Trophoblast cell (in vitro differentiated cells and primary cell): ENCODE measurements around the gene KIF3C.
"Not testable (repeated sequence)": the region's sequence is repeated elsewhere in the genome, so short reads cannot be mapped to it uniquely, and the experiment has no call there.

Source experiments
- DNase-seq, 2 donors: peaks; one replicate each; pipeline ENCODE4 v3.0.0-alpha.2; 2016
- H2AFZ ChIP-seq: 2 replicates; pipeline ENCODE4 v1.6.1; 2013; ENCODE audit warnings: low read length, moderate library complexity, mild to moderate bottlenecking; ENCODE audit not compliant: insufficient read depth, poor library complexity
- H2AK5ac ChIP-seq: 2 replicates; pipeline ENCODE4 v1.6.1; 2013; ENCODE audit warnings: mild to moderate bottlenecking, low read length
- H2BK120ac ChIP-seq: 2 replicates; pipeline ENCODE4 v1.6.1; 2013; ENCODE audit warnings: low read length, mild to moderate bottlenecking, moderate library complexity; ENCODE audit not compliant: insufficient read depth, poor library complexity
- H2BK12ac ChIP-seq: 2 replicates; pipeline ENCODE4 v1.6.1; 2013; ENCODE audit warnings: mild to moderate bottlenecking, low read length, moderate library complexity
- H2BK5ac ChIP-seq: 2 replicates; pipeline ENCODE4 v1.6.1; 2013; ENCODE audit warnings: low read length, low read depth, moderate library complexity, mild to moderate bottlenecking; ENCODE audit not compliant: poor library complexity
- H3K14ac ChIP-seq: 2 replicates; pipeline ENCODE4 v1.6.1; 2013; ENCODE audit warnings: mild to moderate bottlenecking, low read length
- H3K18ac ChIP-seq: 2 replicates; pipeline ENCODE4 v1.6.1; 2013; ENCODE audit warnings: mild to moderate bottlenecking, low read length
- H3K23ac ChIP-seq: 2 replicates; pipeline ENCODE4 v1.6.1; 2013; ENCODE audit warnings: low read length
- H3K27ac ChIP-seq: 2 replicates; pipeline ENCODE4 v1.5.1; 2013; ENCODE audit warnings: low read depth, mild to moderate bottlenecking, inconsistent platforms, low read length, moderate library complexity
- H3K27me3 ChIP-seq: 2 replicates; pipeline ENCODE4 v1.6.1; 2013; ENCODE audit warnings: inconsistent platforms, mild to moderate bottlenecking, low read length, moderate library complexity; ENCODE audit not compliant: insufficient read depth
- H3K36me3 ChIP-seq, 2 experiments: 1 replicate in 1 of 2; 2 replicates in 1 of 2; pipeline ENCODE4 v1.6.1; 2013; ENCODE audit warnings: low read length in 2 of 2, mild to moderate bottlenecking in 2 of 2, moderate library complexity in 1 of 2; ENCODE audit not compliant: insufficient read depth in 2 of 2, control insufficient read depth in 1 of 2
- H3K4ac ChIP-seq: 2 replicates; pipeline ENCODE4 v1.6.1; 2013; ENCODE audit warnings: low read depth, mild to moderate bottlenecking, low read length, moderate library complexity
- H3K4me1 ChIP-seq, 2 experiments: 1 replicate in 1 of 2; 2 replicates in 1 of 2; pipeline ENCODE4 v1.6.1; 2013; ENCODE audit warnings: low read length in 2 of 2, mild to moderate bottlenecking in 2 of 2, moderate library complexity in 1 of 2; ENCODE audit not compliant: insufficient read depth in 2 of 2, control insufficient read depth in 1 of 2
- H3K4me2 ChIP-seq: 2 replicates; pipeline ENCODE4 v1.6.1; 2013; ENCODE audit warnings: inconsistent platforms, mild to moderate bottlenecking, low read length, moderate library complexity
- H3K4me3 ChIP-seq: 2 replicates; pipeline ENCODE4 v1.5.1; 2013; ENCODE audit warnings: mild to moderate bottlenecking, low read depth, low read length, inconsistent platforms
- H3K79me1 ChIP-seq: one replicate; pipeline ENCODE4 v1.6.1; 2013; ENCODE audit warnings: low read length
- H3K79me2 ChIP-seq: 2 replicates; pipeline ENCODE4 v1.6.1; 2013; ENCODE audit warnings: low read length, mild to moderate bottlenecking; ENCODE audit not compliant: control insufficient read depth, insufficient read depth, poor library complexity
- H3K9ac ChIP-seq: 2 replicates; pipeline ENCODE4 v1.6.1; 2013; ENCODE audit warnings: mild to moderate bottlenecking, low read length
- H3K9me3 ChIP-seq: 2 replicates; pipeline ENCODE4 v1.6.1; 2013; ENCODE audit warnings: low read depth, mild to moderate bottlenecking, control low read depth, inconsistent platforms, low read length; ENCODE audit not compliant: insufficient read depth
- H4K12ac ChIP-seq: 2 replicates; pipeline ENCODE4 v1.6.1; 2013; ENCODE audit warnings: low read depth, mild to moderate bottlenecking, low read length, moderate library complexity
- H4K8ac ChIP-seq: 2 replicates; pipeline ENCODE4 v1.6.1; 2013; ENCODE audit warnings: low read depth, mild to moderate bottlenecking, low read length, moderate library complexity
- H4K91ac ChIP-seq: one replicate; pipeline ENCODE4 v1.6.1; 2013; ENCODE audit warnings: low read depth, mild to moderate bottlenecking, low read length, moderate library complexity
- WGBS: extraction: QIAGEN DNeasy Blood & Tissue Kit; methylation state at CpG from one replicate; pipeline ENCODE4 v1.1.7; 2013; ENCODE audit warnings: missing lambda C conversion rate; ENCODE audit not compliant: insufficient read length, insufficient coverage; ENCODE audit errors: extremely low coverage; 5-methylcytosine and 5-hydroxymethylcytosine counted together

Gene KIF3C

GRCh38 chr2:26020231-26020640 is 37.9 kb upstream of the KIF3C start:
- Histone ChIP-seq H3K4ac (no peak overlapping the region), H3K9me3 (no peaks in the 10 kb centered on the region), H3K9ac (no peak overlapping the region), H2AFZ (no peak overlapping the region), H3K4me2 (no peak overlapping the region), H3K27me3 (no peaks in the 10 kb centered on the region), H2BK12ac (no peak overlapping the region), H4K91ac (no peak overlapping the region), H2BK120ac (no peak overlapping the region), H3K18ac (no peak overlapping the region), H3K36me3 (no peaks in the 10 kb centered on the region), H3K27ac (no peak overlapping the region), H4K12ac (no peak overlapping the region), H3K4me1 (peaks cover 5 to 9% of the 10 kb centered on the region in 2 experiments), H2AK5ac (no peak overlapping the region), H4K8ac (no peak overlapping the region), H3K79me2 (no peaks in the 10 kb centered on the region), H2BK5ac (no peak overlapping the region), H3K4me3 (no peak overlapping the region), H3K14ac (no peak overlapping the region), H3K23ac (no peak overlapping the region), H3K79me1 (no peaks in the 10 kb centered on the region)
- WGBS, result no CpG with 5 or more reads among the region's 4 CpGs
- no peak for DNase-seq

DNA sequence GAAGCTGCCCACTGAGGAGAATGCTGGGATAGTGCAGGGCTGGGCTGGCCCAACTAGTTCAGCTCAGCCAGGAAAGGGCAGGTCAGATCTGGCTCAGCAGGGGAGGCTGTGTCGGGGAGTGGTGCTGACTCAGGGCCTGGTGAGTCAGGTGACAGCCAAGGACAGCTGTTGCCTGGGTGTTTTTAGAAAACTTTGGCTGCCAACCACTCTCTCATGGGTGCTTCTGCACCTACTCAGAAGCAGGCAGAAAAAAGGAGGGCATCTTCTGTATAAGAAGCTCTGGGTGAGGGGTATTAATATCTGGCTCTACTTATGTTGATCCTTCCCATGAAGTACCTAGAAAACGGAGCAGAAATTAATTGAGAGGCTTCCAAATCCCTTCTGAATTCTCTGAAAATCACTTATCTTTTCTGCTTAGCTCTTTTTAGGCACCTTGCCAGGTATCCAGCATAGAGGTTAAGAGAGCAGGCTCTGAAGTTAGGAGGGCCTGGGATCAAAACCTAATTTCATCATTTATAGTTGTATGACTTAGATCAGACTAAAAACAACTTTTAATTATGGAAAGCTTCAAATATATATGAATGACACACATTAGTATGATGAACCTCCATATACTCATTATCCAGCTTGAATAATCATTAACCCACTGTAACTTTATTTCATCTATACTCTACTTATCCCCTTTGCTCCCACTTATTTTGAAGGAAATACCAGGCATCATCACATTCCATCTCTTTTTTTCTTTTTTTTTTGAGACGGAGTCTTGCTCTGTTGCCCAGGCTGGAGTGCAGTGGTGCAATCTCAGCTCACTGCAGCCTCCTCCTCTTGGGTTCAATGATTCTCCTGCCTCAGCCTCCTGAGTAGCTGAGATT is 36.1 kb upstream of the KIF3C start:
- Histone ChIP-seq H3K27me3 (no peaks in the 10 kb centered on the region), H2BK5ac (no peak overlapping the region), H2AFZ (peak overlapping the region; percentile 8), H2AK5ac (no peak overlapping the region), H3K4me3 (no peak overlapping the region), H3K27ac (peak overlapping the region; percentile 23), H3K9ac (no peak overlapping the region), H2BK12ac (no peak overlapping the region), H3K18ac (no peak overlapping the region), H4K91ac (no peak overlapping the region), H3K4me2 (no peak overlapping the region), H3K23ac (no peak overlapping the region), H3K79me2 (no peaks in the 10 kb centered on the region), H2BK120ac (no peak overlapping the region), H3K36me3 (no peaks in the 10 kb centered on the region), H3K14ac (no peak overlapping the region), H3K79me1 (no peaks in the 10 kb centered on the region), H3K9me3 (no peaks in the 10 kb centered on the region), H4K12ac (no peak overlapping the region), H4K8ac (no peak overlapping the region), H3K4ac (no peak overlapping the region), H3K4me1 (peaks cover 5 to 9% of the 10 kb centered on the region in 2 experiments)
- peak; percentile 75 to 77 for DNase-seq
- no CpG with 5 or more reads among the region's 3 CpGs for WGBS

DNA sequence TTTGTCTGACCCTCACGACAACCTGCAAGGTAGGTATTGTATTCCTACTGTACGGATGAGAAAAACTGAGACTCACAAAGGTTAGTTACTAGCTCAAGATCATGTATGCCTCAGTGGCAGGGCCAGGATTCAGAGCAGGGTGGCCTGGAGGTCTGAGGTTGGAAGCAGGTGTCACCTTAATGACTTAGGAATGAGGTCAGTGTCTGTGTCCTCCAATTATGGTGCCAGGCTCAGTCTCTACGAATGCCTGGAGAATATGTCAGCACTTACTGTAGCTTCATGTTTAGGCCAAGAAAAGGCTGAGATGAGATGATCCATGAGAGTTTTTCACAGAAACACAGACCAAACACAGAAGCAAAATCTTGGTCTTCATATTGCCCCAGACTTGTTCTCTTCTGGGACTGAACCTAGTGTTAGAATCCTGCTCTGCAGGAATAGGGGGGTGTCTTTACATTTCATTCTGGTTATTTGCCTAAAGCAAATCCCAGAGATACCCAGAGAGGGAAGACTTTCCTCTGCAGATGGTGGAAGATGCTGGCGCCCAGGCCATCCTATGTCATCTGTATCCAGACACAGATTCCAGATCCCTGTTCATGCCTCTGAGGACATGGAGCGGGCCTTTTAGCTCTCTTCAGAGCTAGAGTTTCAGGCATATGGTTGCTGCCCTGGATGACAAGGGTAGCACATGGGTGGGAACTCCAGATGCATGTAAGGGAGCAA is 35.3 kb upstream of the KIF3C start:
- Histone ChIP-seq H3K4ac (no peak overlapping the region), H3K9me3 (no peaks in the 10 kb centered on the region), H3K4me3 (no peak overlapping the region), H2AK5ac (no peak overlapping the region), H3K9ac (no peak overlapping the region), H3K4me1 (peaks cover 6 to 9% of the 10 kb centered on the region in 2 experiments), H3K18ac (no peak overlapping the region), H2BK12ac (no peak overlapping the region), H4K91ac (no peak overlapping the region), H3K14ac (no peak overlapping the region), H3K27me3 (no peaks in the 10 kb centered on the region), H3K27ac (peak overlapping the region; percentile 23), H2BK5ac (no peak overlapping the region), H3K23ac (no peak overlapping the region), H2AFZ (peak overlapping the region; percentile 8), H3K4me2 (no peak overlapping the region), H3K79me2 (no peaks in the 10 kb centered on the region), H4K12ac (no peak overlapping the region), H3K79me1 (no peaks in the 10 kb centered on the region), H4K8ac (peak overlapping the region; percentile 2), H3K36me3 (no peaks in the 10 kb centered on the region), H2BK120ac (peak overlapping the region; percentile 38)
- DNase-seq, result peak in 1 of 2 donors; percentile 58
- no CpG with 5 or more reads among the region's 5 CpGs for WGBS

- H3K27me3 ChIP-seq, H4K12ac ChIP-seq, H2BK12ac ChIP-seq, DNase-seq, H2BK120ac ChIP-seq, H3K18ac ChIP-seq, H2BK5ac ChIP-seq, H3K9me3 ChIP-seq, H3K36me3 ChIP-seq, H3K4me2 ChIP-seq, H4K8ac ChIP-seq, H2AK5ac ChIP-seq, H3K14ac ChIP-seq, H3K9ac ChIP-seq, H4K91ac ChIP-seq, H3K27ac ChIP-seq, H3K79me2 ChIP-seq, H3K79me1 ChIP-seq, H3K4me3 ChIP-seq, H3K23ac ChIP-seq, H3K4ac ChIP-seq, H2AFZ ChIP-seq: not testable (repeated sequence)
- peaks cover 11 to 15% of the 10 kb centered on the region in 2 experiments for H3K4me1 ChIP-seq
- no CpG with 5 or more reads among the region's 4 CpGs for WGBS
Observed at GRCh38 chr2:26016706-26017045, 34.4 kb upstream of the KIF3C start.
